HEK293 (cell line): ENCODE results near the gene ABR.

Experiments used
- CTCF ChIA-PET: fragments of 350-600 bp; formaldehyde crosslinking; extraction: SDS; loops from one replicate; lab custom pipeline; 2021; ENCODE audit warnings: antibody characterized with exemption; lab: Yijun Ruan, JAX
- POLR2A ChIA-PET: fragments of 300-600 bp; formaldehyde crosslinking; extraction: SDS; loops from one replicate; lab custom pipeline; 2020; ENCODE audit warnings: antibody characterized with exemption, inconsistent platforms; lab: Yijun Ruan, JAX
- H3K27ac ChIP-seq: fragments of 200-500 bp; sonication (Bioruptor generic); 2 replicates; pipeline ENCODE4 v1.5.1; 2014; ENCODE audit warnings: low read depth, low read length, control low read depth, inconsistent platforms; ENCODE audit errors: extremely low read depth
- H3K36me3 ChIP-seq, 2 experiments: fragments of 200-500 bp in 1 of 2; sonication (Bioruptor generic) in 1 of 2; 1 replicate in 1 of 2; 2 replicates in 1 of 2; pipeline ENCODE4 v1.5.1; 2014 to 2017; ENCODE audit warnings: inconsistent platforms in 2 of 2, low read length in 2 of 2; ENCODE audit not compliant: control insufficient read depth in 2 of 2, insufficient read depth in 1 of 2
- H3K4me1 ChIP-seq: fragments of 200-500 bp; sonication (Bioruptor generic); 2 replicates; pipeline ENCODE4 v1.5.1; 2014; ENCODE audit warnings: mild to moderate bottlenecking, low read length, inconsistent platforms; ENCODE audit not compliant: control insufficient read depth, insufficient read depth
- H3K4me3 ChIP-seq: 2 replicates; pipeline ENCODE4 v1.5.1; 2011; ENCODE audit warnings: low read depth, mild to moderate bottlenecking, control low read depth, low read length, moderate library complexity
- H3K9me3 ChIP-seq: fragments of 200-500 bp; sonication (Bioruptor generic); 2 replicates; pipeline ENCODE4 v1.5.1; 2014; ENCODE audit warnings: low read depth, low read length, inconsistent platforms; ENCODE audit not compliant: control insufficient read depth, insufficient read depth
- BCL11A ChIP-seq: fragments of 450-650 bp; formaldehyde crosslinking; IDR thresholded peaks from 2 replicates; pipeline ENCODE4 v1.5.1; 2016; ENCODE audit warnings: low read depth, missing biosample characterization, missing genetic modification characterization
- EGR2 ChIP-seq: fragments of 450-650 bp; formaldehyde crosslinking; IDR thresholded peaks from 2 replicates; pipeline ENCODE4 v1.5.1; 2016; ENCODE audit warnings: low read depth, missing biosample characterization, missing genetic modification characterization
- GLI2 ChIP-seq: fragments of 450-650 bp; formaldehyde crosslinking; IDR thresholded peaks from 2 replicates; pipeline ENCODE4; 2017; ENCODE audit warnings: missing biosample characterization, missing genetic modification characterization, low read depth, borderline replicate concordance
- MEIS1 ChIP-seq: sonication (generic); formaldehyde crosslinking; IDR thresholded peaks from 2 replicates; pipeline ENCODE4 v1.8.1; 2022; ENCODE audit warnings: missing genetic modification reagents, mild to moderate bottlenecking, borderline replicate concordance
- RBAK ChIP-seq: fragments of 450-650 bp; formaldehyde crosslinking; IDR thresholded peaks from 2 replicates; pipeline ENCODE4 v1.5.1; 2016; ENCODE audit warnings: missing biosample characterization, missing genetic modification characterization
- SALL2 ChIP-seq: fragments of 450-650 bp; formaldehyde crosslinking; IDR thresholded peaks from 2 replicates; pipeline ENCODE4 v1.5.0; 2017; ENCODE audit warnings: missing biosample characterization, mild to moderate bottlenecking, missing genetic modification characterization, borderline replicate concordance
- SETDB1 ChIP-seq: IDR thresholded peaks from one replicate; pipeline ENCODE4 v1.6.1; 2017; ENCODE audit warnings: mild to moderate bottlenecking, low read length, moderate library complexity, mixed read lengths; ENCODE audit not compliant: insufficient read length
- SP2 ChIP-seq: fragments of 450-650 bp; formaldehyde crosslinking; IDR thresholded peaks from 2 replicates; pipeline ENCODE4 v1.5.1; 2016; ENCODE audit warnings: missing biosample characterization, missing genetic modification characterization
- SP7 ChIP-seq: fragments of 450-650 bp; formaldehyde crosslinking; IDR thresholded peaks from 2 replicates; pipeline ENCODE4 v1.5.1; 2016; ENCODE audit warnings: missing biosample characterization, missing genetic modification characterization
- TCF7L2 ChIP-seq: IDR thresholded peaks from 2 replicates; pipeline ENCODE4 v1.6.1; 2011; ENCODE audit warnings: low read depth, mild to moderate bottlenecking, inconsistent platforms, low read length, moderate library complexity, borderline replicate concordance
- TRIM28 ChIP-seq: IDR thresholded peaks from 2 replicates; pipeline ENCODE4 v1.6.1; 2011; ENCODE audit warnings: low read length, control low read depth, borderline replicate concordance
- ZBTB21 ChIP-seq: fragments of 450-650 bp; formaldehyde crosslinking; IDR thresholded peaks from 2 replicates; pipeline ENCODE4 v1.5.1; 2017; ENCODE audit warnings: missing biosample characterization, missing genetic modification characterization
- ZFP37 ChIP-seq: fragments of 450-650 bp; formaldehyde crosslinking; IDR thresholded peaks from 2 replicates; pipeline ENCODE4 v1.5.1; 2016; ENCODE audit warnings: missing biosample characterization, missing genetic modification characterization
- ZFP41 ChIP-seq: fragments of 450-650 bp; formaldehyde crosslinking; IDR thresholded peaks from 2 replicates; pipeline ENCODE4 v1.5.1; 2016; ENCODE audit warnings: missing biosample characterization, missing genetic modification characterization, borderline replicate concordance
- ZNF112 ChIP-seq: fragments of 450-650 bp; formaldehyde crosslinking; IDR thresholded peaks from 2 replicates; pipeline ENCODE4 v1.5.0; 2017; ENCODE audit warnings: missing biosample characterization, missing genetic modification characterization
- ZNF169 ChIP-seq: fragments of 450-650 bp; formaldehyde crosslinking; IDR thresholded peaks from 2 replicates; pipeline ENCODE4 v1.5.1; 2016; ENCODE audit warnings: missing biosample characterization, missing genetic modification characterization
- ZNF174 ChIP-seq: fragments of 450-650 bp; formaldehyde crosslinking; IDR thresholded peaks from 2 replicates; pipeline ENCODE4 v1.5.0; 2017; ENCODE audit warnings: missing biosample characterization, mild to moderate bottlenecking, missing genetic modification characterization
- ZNF19 ChIP-seq: fragments of 450-650 bp; formaldehyde crosslinking; IDR thresholded peaks from 2 replicates; pipeline ENCODE4; 2016; ENCODE audit warnings: missing biosample characterization, missing genetic modification characterization, low read depth
- ZNF23 ChIP-seq: fragments of 450-650 bp; formaldehyde crosslinking; IDR thresholded peaks from 2 replicates; pipeline ENCODE4 v1.5.1; 2016; ENCODE audit warnings: missing biosample characterization, missing genetic modification characterization, borderline replicate concordance
- ZNF37A ChIP-seq: fragments of 450-650 bp; IDR thresholded peaks from 2 replicates; pipeline ENCODE4 v1.5.1; 2018; ENCODE audit warnings: missing biosample characterization, missing genetic modification characterization
- ZNF426 ChIP-seq: fragments of 450-650 bp; formaldehyde crosslinking; IDR thresholded peaks from 2 replicates; pipeline ENCODE4 v1.5.1; 2017; ENCODE audit warnings: missing biosample characterization, missing genetic modification characterization, mild to moderate bottlenecking, inconsistent platforms, moderate library complexity
- ZNF521 ChIP-seq: fragments of 450-650 bp; formaldehyde crosslinking; IDR thresholded peaks from 2 replicates; pipeline ENCODE4 v1.5.1; 2017; ENCODE audit warnings: missing biosample characterization, mild to moderate bottlenecking, missing genetic modification characterization
- ZNF560 ChIP-seq: fragments of 450-650 bp; formaldehyde crosslinking; IDR thresholded peaks from 2 replicates; pipeline ENCODE4 v1.5.1; 2017; ENCODE audit warnings: missing biosample characterization, missing genetic modification characterization, borderline replicate concordance
- ZNF677 ChIP-seq: fragments of 450-650 bp; IDR thresholded peaks from 2 replicates; pipeline ENCODE4 v1.5.0; 2018; ENCODE audit warnings: missing biosample characterization, mild to moderate bottlenecking, missing genetic modification characterization, moderate library complexity
- ZNF768 ChIP-seq: fragments of 450-650 bp; formaldehyde crosslinking; IDR thresholded peaks from 2 replicates; pipeline ENCODE4 v1.5.1; 2018; ENCODE audit warnings: missing biosample characterization, mild to moderate bottlenecking, missing genetic modification characterization
- ZSCAN16 ChIP-seq: fragments of 450-650 bp; formaldehyde crosslinking; IDR thresholded peaks from 2 replicates; pipeline ENCODE4 v1.5.1; 2016; ENCODE audit warnings: missing biosample characterization, missing genetic modification characterization
- ZXDB ChIP-seq: fragments of 450-650 bp; formaldehyde crosslinking; IDR thresholded peaks from 2 replicates; pipeline ENCODE4 v1.5.1; 2016; ENCODE audit warnings: missing biosample characterization, missing genetic modification characterization
- TF ChIP-seq, protein P1 (sequence below): fragments of 450-650 bp; formaldehyde crosslinking; optimal IDR thresholded peaks from 2 replicates; pipeline ENCODE3; 2016; ENCODE audit warnings: missing biosample characterization, mild to moderate bottlenecking, missing genetic modification characterization
- TF ChIP-seq, protein P2 (sequence below): fragments of 450-650 bp; formaldehyde crosslinking; IDR thresholded peaks from 2 replicates; pipeline ENCODE4 v1.5.1; 2016; ENCODE audit warnings: missing biosample characterization, missing genetic modification characterization
- TF ChIP-seq, protein P3 (sequence below): IDR thresholded peaks from 2 replicates; pipeline ENCODE4 v1.6.1; 2011; ENCODE audit warnings: mild to moderate bottlenecking, low read depth, low read length, borderline replicate concordance
- TF ChIP-seq, protein P4 (sequence below): fragments of 450-650 bp; IDR thresholded peaks from 2 replicates; pipeline ENCODE4 v1.5.1; 2018; ENCODE audit warnings: missing biosample characterization, mild to moderate bottlenecking, missing genetic modification characterization
- TF ChIP-seq, protein P5 (sequence below): fragments of 450-650 bp; formaldehyde crosslinking; IDR thresholded peaks from 2 replicates; pipeline ENCODE4 v1.5.1; 2017; ENCODE audit warnings: missing biosample characterization, missing genetic modification characterization

The ABR gene

DNA sequence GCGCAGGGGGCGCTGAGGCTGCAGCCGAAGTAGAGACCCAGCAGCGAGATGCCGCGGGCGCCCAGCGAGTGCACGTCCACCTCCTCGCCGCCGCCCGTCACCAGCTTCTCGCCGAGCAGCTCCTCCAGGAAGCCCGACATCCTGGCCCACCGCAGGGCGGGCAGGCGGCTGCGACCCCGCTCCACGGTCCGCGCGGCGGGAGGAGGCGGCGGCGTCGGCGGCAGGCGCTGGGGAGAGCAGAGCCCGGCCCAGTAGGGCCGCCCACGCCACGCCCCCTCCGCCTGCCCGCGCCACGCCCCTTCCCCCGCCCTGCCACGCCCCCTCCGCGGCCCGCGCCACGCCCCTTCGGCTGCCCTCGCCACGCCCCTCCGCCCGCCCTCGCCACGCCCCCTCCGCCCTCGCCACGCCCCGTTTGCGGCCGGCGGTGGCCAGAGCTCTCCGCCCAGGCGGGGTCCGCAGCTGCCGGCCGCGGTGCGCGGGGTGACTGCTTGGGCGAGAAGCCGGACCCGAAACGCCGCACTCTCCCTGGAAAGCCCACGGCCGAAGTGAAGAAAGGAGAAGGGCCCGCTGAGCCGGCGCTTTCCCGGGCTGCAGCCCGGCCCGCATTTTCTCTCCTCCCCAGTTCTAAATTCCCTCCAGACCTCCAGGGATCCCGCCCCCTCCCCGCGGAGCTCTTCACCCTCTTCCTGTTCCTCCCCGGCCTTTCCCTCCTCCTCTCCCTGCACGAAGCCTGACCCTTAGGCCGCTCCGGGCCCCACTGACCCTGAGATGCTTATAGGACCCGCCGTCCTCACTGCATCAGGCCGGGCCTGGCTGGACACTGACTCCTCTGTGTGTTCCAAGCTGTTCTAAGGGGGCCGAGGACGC, 200.0 kb downstream of the ABR start, which contains the start of gene NXN:
Gene NXN (minus strand): TSS at position 238 of the 867 bp plus-strand sequence.
- POLR2A ChIA-PET = interaction anchor here (0.6 to 3.4 kb wide), 23 partner anchors 10 to 1110 kb away, joined by 3 to 33 read pairs (median 7); partner anchors contain the start of genes GLOD4, MRM3, TIMM22 and VPS53
- Histone ChIP-seq H3K27ac (peak within 1 kb of the TSS; percentile 76; the same call in 1 of the 2 replicates), H3K4me1 (peaks cover 9% of the 10 kb centered on the region; the same call in 1 of the 2 replicates)
- TF ChIP-seq ZNF677 (tag by site-specific recombination) (no peak), ZNF521 (no peak), TRIM28 (no peak), ZNF23 (tag by site-specific recombination) (no peak), BCL11A (tag by site-specific recombination) (peak; percentile 39; the same call in 1 of the 2 replicates), ZNF37A (tag by site-specific recombination) (no peak), GLI2 (tag by site-specific recombination) (no peak), ZNF560 (tag by site-specific recombination) (no peak), ZNF174 (no peak), ZFP41 (no peak), TCF7L2 (no peak), SALL2 (tag by site-specific recombination) (no peak), ZNF169 (no peak), EGR2 (tag by site-specific recombination) (0 out of 2 replicates have a peak, but pooled peaks have one; percentile 25), ZNF19 (tag by site-specific recombination) (no peak), ZSCAN16 (tag by site-specific recombination) (no peak), SETDB1 (no peak), ZNF426 (tag by site-specific recombination) (no peak), SP2 (peak; percentile 57), ZXDB (tag by site-specific recombination) (no peak), ZNF112 (tag by site-specific recombination) (no peak), RBAK (tag by site-specific recombination) (no peak), SP7 (tag by site-specific recombination) (no peak), MEIS1 (0 out of 2 replicates have a peak, but pooled peaks have one; percentile 65), ZBTB21 (tag by site-specific recombination) (no peak), ZNF768 (tag by site-specific recombination) (no peak), ZFP37 (tag by site-specific recombination) (no peak)
- TF ChIP-seq, protein P1, sequence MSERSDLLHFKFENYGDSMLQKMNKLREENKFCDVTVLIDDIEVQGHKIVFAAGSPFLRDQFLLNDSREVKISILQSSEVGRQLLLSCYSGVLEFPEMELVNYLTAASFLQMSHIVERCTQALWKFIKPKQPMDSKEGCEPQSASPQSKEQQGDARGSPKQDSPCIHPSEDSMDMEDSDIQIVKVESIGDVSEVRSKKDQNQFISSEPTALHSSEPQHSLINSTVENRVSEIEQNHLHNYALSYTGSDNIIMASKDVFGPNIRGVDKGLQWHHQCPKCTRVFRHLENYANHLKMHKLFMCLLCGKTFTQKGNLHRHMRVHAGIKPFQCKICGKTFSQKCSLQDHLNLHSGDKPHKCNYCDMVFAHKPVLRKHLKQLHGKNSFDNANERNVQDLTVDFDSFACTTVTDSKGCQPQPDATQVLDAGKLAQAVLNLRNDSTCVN (tag by site-specific recombination) = peak; percentile 49
- TF ChIP-seq, protein P2, sequence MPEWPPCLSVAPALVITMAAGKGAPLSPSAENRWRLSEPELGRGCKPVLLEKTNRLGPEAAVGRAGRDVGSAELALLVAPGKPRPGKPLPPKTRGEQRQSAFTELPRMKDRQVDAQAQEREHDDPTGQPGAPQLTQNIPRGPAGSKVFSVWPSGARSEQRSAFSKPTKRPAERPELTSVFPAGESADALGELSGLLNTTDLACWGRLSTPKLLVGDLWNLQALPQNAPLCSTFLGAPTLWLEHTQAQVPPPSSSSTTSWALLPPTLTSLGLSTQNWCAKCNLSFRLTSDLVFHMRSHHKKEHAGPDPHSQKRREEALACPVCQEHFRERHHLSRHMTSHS (tag by site-specific recombination) = no peak
- TF ChIP-seq, protein P3, sequence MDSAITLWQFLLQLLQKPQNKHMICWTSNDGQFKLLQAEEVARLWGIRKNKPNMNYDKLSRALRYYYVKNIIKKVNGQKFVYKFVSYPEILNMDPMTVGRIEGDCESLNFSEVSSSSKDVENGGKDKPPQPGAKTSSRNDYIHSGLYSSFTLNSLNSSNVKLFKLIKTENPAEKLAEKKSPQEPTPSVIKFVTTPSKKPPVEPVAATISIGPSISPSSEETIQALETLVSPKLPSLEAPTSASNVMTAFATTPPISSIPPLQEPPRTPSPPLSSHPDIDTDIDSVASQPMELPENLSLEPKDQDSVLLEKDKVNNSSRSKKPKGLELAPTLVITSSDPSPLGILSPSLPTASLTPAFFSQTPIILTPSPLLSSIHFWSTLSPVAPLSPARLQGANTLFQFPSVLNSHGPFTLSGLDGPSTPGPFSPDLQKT = no peak
- TF ChIP-seq, protein P4, sequence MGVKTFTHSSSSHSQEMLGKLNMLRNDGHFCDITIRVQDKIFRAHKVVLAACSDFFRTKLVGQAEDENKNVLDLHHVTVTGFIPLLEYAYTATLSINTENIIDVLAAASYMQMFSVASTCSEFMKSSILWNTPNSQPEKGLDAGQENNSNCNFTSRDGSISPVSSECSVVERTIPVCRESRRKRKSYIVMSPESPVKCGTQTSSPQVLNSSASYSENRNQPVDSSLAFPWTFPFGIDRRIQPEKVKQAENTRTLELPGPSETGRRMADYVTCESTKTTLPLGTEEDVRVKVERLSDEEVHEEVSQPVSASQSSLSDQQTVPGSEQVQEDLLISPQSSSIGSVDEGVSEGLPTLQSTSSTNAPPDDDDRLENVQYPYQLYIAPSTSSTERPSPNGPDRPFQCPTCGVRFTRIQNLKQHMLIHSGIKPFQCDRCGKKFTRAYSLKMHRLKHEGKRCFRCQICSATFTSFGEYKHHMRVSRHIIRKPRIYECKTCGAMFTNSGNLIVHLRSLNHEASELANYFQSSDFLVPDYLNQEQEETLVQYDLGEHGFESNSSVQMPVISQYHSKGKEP (tag by site-specific recombination) = peak; percentile 10; the same call in 1 of the 2 replicates
- TF ChIP-seq, protein P5, sequence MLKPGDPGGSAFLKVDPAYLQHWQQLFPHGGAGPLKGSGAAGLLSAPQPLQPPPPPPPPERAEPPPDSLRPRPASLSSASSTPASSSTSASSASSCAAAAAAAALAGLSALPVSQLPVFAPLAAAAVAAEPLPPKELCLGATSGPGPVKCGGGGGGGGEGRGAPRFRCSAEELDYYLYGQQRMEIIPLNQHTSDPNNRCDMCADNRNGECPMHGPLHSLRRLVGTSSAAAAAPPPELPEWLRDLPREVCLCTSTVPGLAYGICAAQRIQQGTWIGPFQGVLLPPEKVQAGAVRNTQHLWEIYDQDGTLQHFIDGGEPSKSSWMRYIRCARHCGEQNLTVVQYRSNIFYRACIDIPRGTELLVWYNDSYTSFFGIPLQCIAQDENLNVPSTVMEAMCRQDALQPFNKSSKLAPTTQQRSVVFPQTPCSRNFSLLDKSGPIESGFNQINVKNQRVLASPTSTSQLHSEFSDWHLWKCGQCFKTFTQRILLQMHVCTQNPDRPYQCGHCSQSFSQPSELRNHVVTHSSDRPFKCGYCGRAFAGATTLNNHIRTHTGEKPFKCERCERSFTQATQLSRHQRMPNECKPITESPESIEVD (tag by site-specific recombination) = no peak

More for the DNA sequence above, 200.0 kb downstream of the ABR start, which contains the start of gene NXN:
- no peaks in the 10 kb centered on the region for H3K36me3 ChIP-seq
- peak within 1 kb of the TSS; percentile 85 for H3K4me3 ChIP-seq
- CTCF ChIA-PET = interaction anchor here (0.5 to 5.2 kb wide), 31 partner anchors 9 to 815 kb away, joined by 3 to 173 read pairs (median 5); partner anchors contain the start of genes GEMIN4, GLOD4, MRM3 and TIMM22
- H3K9me3 ChIP-seq = no peaks in the 10 kb centered on the region
